Kidney (tissue), 14 donors: ENCODE results near the gene CDK5R1. TPM values are rescaled to one million over a fixed set of nuclear protein-coding genes. Genes with fewer than 3 reads are reported as not detected.

Source experiments
- DNase-seq, 5 donors: peaks; one replicate each; pipeline ENCODE4 v3.0.0-alpha.2; 2013 to 2020
- FAIRE-seq: peaks from 2 replicates; lab custom pipeline; 2012; peaks lifted over from hg19 to GRCh38; lab: Jason Lieb, UNC
- H3K27ac ChIP-seq, 2 donors: one replicate each; pipeline ENCODE4 v1.7.0; 2013; ENCODE audit warnings: low read depth in 2 of 2, low read length in 2 of 2, inconsistent platforms in 1 of 2
- H3K27me3 ChIP-seq: one replicate; pipeline ENCODE4 v1.7.1; 2013; ENCODE audit warnings: low read length, inconsistent platforms; ENCODE audit not compliant: control insufficient read depth, insufficient read depth
- H3K36me3 ChIP-seq, 3 donors: one replicate each; pipeline versions ENCODE4 v1.7.0 to v1.7.1; 2013; ENCODE audit warnings: low read length in 3 of 3, control low read depth in 1 of 3, inconsistent platforms in 1 of 3; ENCODE audit not compliant: insufficient read depth in 3 of 3, control insufficient read depth in 2 of 3
- H3K4me1 ChIP-seq, 3 donors: one replicate each; pipeline versions ENCODE4 v1.7.0 to v1.7.1; 2013; ENCODE audit warnings: low read length in 3 of 3, inconsistent platforms in 1 of 3, low read depth in 1 of 3; ENCODE audit not compliant: control insufficient read depth in 2 of 3, insufficient read depth in 2 of 3
- H3K4me3 ChIP-seq, 3 donors: one replicate each; pipeline versions ENCODE4 v1.7.0 to v1.8.1; 2013; ENCODE audit warnings: low read length in 3 of 3, control low read depth in 1 of 3, inconsistent platforms in 1 of 3
- H3K9ac ChIP-seq, 3 donors: one replicate each; pipeline versions ENCODE4 v1.7.0 to v1.7.1; 2013; ENCODE audit warnings: low read length in 3 of 3, control low read depth in 1 of 3, inconsistent platforms in 1 of 3
- H3K9me3 ChIP-seq, 3 donors: one replicate each; pipeline versions ENCODE4 v1.7.0 to v1.7.1; 2013; ENCODE audit warnings: low read length in 3 of 3, control low read depth in 1 of 3, inconsistent platforms in 1 of 3; ENCODE audit not compliant: control insufficient read depth in 2 of 3, insufficient read depth in 1 of 3
- intact Hi-C: fragments of 100-400 bp; cut with DNase I; formaldehyde crosslinking; loops from one replicate; pipeline ENCODE4 v1.11.1; 2022
- polyA plus RNA-seq: library from polyadenylated mRNA; stranded (reverse); fragments of 350-450 nt; fragmentation: Illumina TruSeq; extraction: RNeasy Lipid Tissue Mini Kit (QIAGEN cat#74804); gene quantifications from one replicate; pipeline ENCODE4 v1.2.3, GENCODE V29; 2014; ENCODE audit warnings: low read depth, low replicate concordance; ENCODE audit not compliant: insufficient read depth
- total RNA-seq: library from RNA; stranded (reverse); fragmentation: NEBNext Ultra II Directional; extraction: Animal tissue kit (Norgen Biotek cat#: 25700); gene quantifications from one replicate; pipeline ENCODE4 v1.2.1, GENCODE V29; 2021
- TF ChIP-seq, protein P1 (sequence below): IDR thresholded peaks from 3 replicates; pipeline ENCODE4 v1.5.1; 2012; ENCODE audit warnings: mild to moderate bottlenecking, moderate library complexity, borderline replicate concordance; ENCODE audit not compliant: insufficient read depth; ENCODE audit errors: extremely low read depth
- donor health status: control.
- donor health status: control.
- donor health status: control.
- donor health status: control.
- donor health status: control.
- donor health status: DM: yes; HTN: yes; CAD: no.
- donor health status: Normal renal cell carcinoma (clear cell type).

The CDK5R1 gene
- total and polyA plus RNA-seq, 2 donors from 2014 or later = 0.67 to 1.5 TPM

DNA sequence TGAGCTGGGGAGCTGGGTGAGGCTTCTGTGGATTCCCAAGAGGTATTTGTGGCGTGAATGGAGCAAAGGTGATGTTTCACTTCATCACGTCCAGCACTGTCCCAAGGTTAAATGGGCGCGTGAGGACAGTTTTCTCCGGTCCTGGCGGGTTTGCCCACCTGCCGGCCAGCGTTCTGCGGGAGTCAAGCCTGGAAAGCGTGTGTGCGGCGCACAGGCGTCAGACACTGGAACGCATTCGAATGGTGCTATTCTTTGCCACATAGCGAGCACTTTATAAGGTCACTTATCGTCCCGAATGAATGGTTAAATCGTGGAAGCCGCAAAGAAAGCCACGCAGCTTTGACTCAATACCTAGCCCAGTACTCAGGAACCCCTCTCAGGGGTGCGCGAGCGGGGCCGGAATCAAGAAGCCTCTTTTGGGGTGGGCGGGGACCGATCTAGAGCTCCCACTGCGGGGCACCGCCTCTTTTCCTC is 42.9 kb upstream of the CDK5R1 start:
- peak in 1 of 5 donors; percentile 39 for DNase-seq
- peak overlapping the region in 2 of 3 donors; percentile 9 to 73 for H3K9ac ChIP-seq
- H3K4me3 ChIP-seq = peak overlapping the region; percentile 55 to 78 (median 59)
- intact Hi-C loops = no loop called here
- H3K9me3 ChIP-seq = no peaks in the 10 kb centered on the region
- H3K4me1 ChIP-seq = peaks cover 0 to 7% (median 6%) of the 10 kb centered on the region in 3 donors
- H3K27me3 ChIP-seq = no peaks in the 10 kb centered on the region
- no peak for FAIRE-seq
- H3K36me3 ChIP-seq = peaks cover 2 to 9% (median 4%) of the 10 kb centered on the region in 3 donors
- H3K27ac ChIP-seq = peak overlapping the region in 1 of 2 donors; percentile 66
- TF ChIP-seq, protein P1, sequence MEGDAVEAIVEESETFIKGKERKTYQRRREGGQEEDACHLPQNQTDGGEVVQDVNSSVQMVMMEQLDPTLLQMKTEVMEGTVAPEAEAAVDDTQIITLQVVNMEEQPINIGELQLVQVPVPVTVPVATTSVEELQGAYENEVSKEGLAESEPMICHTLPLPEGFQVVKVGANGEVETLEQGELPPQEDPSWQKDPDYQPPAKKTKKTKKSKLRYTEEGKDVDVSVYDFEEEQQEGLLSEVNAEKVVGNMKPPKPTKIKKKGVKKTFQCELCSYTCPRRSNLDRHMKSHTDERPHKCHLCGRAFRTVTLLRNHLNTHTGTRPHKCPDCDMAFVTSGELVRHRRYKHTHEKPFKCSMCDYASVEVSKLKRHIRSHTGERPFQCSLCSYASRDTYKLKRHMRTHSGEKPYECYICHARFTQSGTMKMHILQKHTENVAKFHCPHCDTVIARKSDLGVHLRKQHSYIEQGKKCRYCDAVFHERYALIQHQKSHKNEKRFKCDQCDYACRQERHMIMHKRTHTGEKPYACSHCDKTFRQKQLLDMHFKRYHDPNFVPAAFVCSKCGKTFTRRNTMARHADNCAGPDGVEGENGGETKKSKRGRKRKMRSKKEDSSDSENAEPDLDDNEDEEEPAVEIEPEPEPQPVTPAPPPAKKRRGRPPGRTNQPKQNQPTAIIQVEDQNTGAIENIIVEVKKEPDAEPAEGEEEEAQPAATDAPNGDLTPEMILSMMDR = no peak

DNA sequence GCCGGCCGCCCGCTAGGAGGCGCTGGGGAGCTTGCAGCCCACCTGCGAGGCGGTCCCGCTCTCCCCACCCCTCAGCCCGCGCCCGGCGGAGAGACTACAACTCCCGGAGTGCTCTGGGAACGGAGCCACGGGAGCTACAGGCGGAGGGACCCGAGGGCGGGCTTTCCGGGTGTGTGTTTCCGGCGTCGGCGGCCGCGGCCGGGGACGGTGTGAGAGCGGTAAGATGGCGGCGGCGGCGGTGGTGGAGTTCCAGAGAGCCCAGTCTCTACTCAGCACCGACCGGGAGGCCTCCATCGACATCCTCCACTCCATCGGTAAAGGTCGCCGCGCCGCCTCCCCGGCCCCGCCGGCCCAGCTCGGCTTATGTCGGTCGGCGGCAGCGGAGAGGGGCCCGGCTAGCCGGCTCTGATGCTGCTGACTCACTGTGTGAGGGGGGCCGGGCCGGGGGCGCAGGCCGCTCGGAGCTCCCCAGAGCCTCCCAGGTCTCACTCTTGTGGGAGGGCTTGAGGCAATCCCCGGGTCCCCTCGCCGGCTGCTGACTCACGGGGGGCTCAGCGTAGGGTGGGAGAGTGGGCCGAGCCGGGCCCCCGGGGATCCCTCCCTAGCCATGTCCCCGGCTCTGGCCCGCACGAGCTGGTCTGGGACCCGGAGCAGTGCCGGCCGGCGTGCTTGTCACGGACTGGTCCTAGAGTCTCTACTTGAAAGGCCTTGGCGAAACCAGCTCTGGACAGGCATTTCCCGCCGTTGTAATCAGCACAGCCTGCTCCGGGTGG is 42.3 kb upstream of the CDK5R1 start, which contains the start of gene PSMD11:
TSS of gene PSMD11 (plus strand) at position 210 of the 773 bp plus-strand sequence. CDS start at position 224, 14 bp downstream.
- Histone ChIP-seq H3K9me3 (no peaks in the 10 kb centered on the region), H3K4me1 (peaks cover 0 to 7% (median 6%) of the 10 kb centered on the region in 3 donors), H3K36me3 (peaks cover 2 to 9% (median 4%) of the 10 kb centered on the region in 3 donors), H3K27ac (peak within 1 kb of the TSS; percentile 75), H3K9ac (peak within 1 kb of the TSS; percentile 75 to 79 (median 77)), H3K27me3 (no peaks in the 10 kb centered on the region), H3K4me3 (peak within 1 kb of the TSS; percentile 78 to 97 (median 84))
- FAIRE-seq = peak; percentile 32
- peak; percentile 98 to 99 (median 98) for DNase-seq
- TF ChIP-seq, protein P1 = peak; percentile 79
- intact Hi-C loops = no loop called here

DNA sequence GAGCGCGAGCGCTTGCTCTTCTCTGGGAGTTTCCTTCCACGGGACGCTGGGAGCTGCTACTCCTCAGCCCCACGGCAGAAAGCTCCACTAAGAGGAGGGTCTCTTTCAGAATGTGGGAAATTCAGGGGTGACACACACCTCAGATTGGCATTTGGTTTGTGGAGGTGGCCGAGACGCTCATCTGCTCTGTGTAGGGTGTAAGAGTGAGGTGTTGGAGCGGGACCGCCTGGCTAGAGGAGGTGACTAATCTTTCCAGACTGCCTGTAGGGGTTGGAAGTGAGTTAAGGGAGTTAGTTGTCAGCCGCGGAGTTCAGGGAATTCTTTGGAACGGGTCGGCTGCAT is 41.7 kb upstream of the CDK5R1 start:
- Histone ChIP-seq H3K9ac (peak overlapping the region; percentile 75 to 79 (median 77)), H3K4me1 (peaks cover 0 to 7% (median 6%) of the 10 kb centered on the region in 3 donors), H3K36me3 (peaks cover 2 to 9% (median 4%) of the 10 kb centered on the region in 3 donors), H3K9me3 (no peaks in the 10 kb centered on the region), H3K27me3 (no peaks in the 10 kb centered on the region), H3K27ac (peak overlapping the region; percentile 75), H3K4me3 (peak overlapping the region; percentile 78 to 97 (median 84))
- FAIRE-seq = no peak
- DNase-seq = peak in 3 of 5 donors; percentile 28 to 66 (median 54)
- intact Hi-C loops = no loop called here
- TF ChIP-seq, protein P1 = no peak
